HK-2 (cell line): ENCODE data around the gene GCG.

Source experiments
- DNase-seq: peaks from one replicate; pipeline ENCODE4 v3.0.0-alpha.2; 2018; ENCODE audit not compliant: unreplicated experiment

Gene GCG

GRCh38 chr2:162152147-162152546, at the start of gene GCG:
Gene GCG, minus strand, starts transcription at chr2:162152247. Its CDS starts 3,069 bp downstream, at chr2:162149178.
- no peak for DNase-seq

- DNase-seq: no peak
Observed at GRCh38 chr2:162200636-162201035, 48.6 kb upstream of the GCG start.

DNA sequence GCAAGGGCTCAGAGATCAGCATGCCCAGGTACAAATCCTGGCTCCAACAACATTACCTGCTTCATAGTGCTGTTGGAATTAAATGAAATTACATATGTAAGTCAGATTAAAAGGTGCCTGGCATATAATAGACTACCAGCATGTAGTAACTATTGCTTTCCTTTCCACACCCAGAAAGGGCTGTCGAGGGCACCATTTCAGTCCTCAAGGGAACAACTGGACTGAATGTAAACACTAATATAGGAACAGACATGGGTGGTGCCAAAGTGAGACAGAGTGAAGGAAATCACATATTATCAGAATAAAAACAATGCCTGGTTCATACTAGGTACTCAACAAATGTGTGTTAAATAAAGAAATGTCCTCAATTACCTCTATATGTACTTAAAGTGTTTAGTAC, 47.9 kb upstream of the GCG start:
- DNase-seq: no peak

- DNase-seq: no peak
Observed at GRCh38 chr2:162198239-162198638, 46.2 kb upstream of the GCG start.

DNA sequence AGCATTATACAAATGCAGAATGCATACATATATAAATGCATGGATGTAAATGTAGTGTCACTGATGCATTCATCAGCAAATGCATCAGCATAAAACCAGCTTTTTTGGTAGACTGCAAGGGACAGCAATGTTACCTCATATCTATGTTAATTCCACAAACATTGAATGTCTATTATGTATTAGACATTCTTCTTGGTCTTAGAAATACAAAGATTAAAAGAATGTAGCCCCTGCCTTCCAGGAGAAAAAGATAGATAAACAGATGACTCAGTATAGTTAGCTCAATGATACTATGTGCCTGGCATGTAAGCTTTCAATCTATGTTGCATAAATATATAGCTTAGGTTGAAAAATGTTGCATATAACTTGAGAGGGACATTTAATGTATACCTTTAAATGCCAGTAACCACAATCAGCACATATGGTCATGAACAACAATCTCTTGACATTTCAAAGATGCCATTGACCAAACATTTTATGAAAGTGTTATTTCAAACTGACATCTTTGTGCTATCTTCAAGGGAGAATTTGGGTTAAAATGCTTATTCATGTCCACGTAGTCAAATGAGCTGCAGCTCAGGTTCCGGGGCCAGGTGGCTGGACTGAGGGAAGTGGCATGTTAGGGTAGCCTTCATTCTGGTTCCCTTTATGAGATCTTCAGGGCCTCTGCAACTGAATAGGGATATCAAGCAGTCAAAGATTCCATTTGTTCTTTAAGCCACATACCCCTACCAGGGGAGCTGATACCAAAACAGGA, 45.2 kb upstream of the GCG start:
- no peak for DNase-seq

DNA sequence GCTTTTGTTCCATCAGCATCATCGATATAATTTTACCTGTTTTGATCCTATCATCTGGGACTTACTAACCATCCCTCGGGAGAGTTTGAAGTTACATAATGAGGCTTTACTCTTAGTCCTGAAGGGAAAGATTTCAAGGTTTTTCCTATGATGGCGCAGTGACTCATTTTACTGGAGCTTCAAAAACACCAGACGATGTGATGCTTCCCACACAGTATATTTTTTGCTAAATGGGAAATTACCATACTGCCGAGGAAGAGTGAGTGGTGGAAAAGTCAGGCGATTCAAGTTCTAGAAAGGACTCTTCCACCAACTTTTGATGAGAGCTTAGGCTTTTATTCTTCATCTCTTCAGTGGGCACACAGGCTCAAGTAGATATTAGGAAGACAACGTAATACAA, 44.6 kb upstream of the GCG start:
- DNase-seq: no peak

DNA sequence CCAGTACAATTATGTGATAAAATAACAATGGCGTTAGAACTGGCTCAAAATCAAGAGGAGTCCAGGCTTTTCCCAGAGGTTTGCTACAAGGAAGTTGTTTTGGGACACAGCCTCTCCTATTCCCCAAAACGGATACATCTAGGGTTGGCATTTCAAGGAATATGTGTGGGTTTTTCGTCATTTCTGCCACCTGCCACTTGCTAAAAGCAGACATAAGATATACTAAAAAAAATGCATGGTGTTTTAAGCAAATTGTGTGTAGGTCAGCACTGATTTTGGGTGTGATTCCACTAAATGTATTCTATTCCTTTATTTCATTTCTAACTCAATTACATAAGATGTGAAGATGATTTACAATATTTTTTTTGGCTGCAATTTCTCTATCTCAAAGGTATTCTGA, 36.4 kb upstream of the GCG start:
- no peak for DNase-seq

DNA sequence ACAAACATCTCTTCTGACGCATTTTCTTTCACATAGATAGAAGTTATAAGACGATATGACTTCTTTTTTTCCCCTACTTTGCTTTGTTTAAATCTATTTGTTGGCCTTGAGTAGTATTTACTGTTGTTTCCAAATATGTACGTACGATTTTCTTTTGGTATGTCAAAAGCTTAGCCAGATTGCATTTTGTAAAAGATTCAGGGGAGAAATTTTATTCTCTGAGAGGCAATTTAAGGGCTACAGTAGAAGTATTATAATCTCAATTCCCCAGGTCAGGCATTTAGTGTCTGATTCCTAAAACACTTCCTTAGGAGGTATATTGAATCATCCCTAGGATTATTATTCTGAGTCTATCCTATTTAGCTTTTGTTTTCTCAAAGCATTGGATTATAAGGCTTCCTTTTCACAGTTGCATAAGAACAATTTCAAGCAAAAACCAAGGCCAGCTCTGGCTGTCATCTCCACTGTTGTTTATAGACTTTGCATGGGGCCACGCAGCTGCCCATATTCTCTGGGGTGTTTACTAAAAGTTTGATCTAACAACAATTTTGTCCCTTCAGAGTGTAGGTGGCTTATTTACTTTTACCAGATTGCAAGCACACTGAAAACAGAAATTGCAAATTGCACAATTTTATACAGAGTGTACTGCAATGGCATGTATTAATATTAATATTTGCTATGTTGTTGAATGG, 33.6 kb upstream of the GCG start:
- no peak for DNase-seq

DNA sequence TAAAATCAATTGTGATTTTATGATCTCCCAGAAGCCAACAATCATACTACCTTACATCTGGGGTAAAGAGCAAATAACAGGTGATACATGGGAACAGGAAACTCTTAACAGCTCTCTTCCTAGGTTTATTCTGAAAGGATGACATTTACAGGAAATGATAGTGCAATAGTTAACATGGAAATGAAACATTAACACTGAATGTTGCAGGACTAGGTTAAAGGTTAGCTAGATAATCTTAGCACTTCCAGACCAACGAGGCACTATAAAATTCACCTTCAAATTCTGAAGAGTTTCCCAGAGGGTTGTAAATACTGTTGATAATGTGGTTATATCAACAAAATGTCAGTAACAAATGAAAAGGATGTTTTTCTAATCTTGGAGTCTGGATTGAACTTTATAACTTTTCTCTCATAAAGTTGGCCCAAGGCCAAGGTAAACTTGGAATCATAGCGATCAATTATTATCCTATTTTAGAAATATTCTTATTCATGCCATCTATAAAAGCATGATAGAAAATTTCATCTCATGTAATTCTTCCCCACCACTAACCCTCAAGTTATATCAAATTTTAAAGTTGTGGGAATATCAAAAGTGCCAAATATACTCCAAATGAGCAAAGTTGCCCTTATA, 32.9 kb upstream of the GCG start:
- no peak for DNase-seq

GRCh38 chr2:162184359-162184758, 32.3 kb upstream of the GCG start:
- DNase-seq: no peak

- no peak for DNase-seq
Observed at GRCh38 chr2:162182395-162182794, 30.3 kb upstream of the GCG start.

DNA sequence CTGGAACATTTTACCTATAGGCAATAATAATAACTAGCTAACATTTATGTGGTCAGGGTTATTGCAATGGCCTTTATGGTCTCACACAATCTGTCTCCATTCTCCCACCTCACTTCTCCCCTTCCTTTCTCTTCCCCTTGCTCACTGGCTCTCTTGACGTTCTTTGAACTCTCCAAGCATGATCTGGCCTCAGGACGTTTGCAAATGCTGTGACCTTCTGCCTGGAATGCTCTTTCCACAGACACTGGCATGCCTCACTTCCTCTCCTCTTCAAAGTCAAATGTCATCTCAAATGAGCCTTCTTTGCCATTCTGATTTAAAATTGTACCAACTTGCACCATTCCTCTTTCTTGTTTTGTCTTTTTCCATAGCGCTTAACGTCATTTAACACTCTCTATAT, 25.3 kb upstream of the GCG start:
- DNase-seq: no peak

- DNase-seq: no peak
Observed at GRCh38 chr2:162175714-162176113, 23.7 kb upstream of the GCG start.

DNA sequence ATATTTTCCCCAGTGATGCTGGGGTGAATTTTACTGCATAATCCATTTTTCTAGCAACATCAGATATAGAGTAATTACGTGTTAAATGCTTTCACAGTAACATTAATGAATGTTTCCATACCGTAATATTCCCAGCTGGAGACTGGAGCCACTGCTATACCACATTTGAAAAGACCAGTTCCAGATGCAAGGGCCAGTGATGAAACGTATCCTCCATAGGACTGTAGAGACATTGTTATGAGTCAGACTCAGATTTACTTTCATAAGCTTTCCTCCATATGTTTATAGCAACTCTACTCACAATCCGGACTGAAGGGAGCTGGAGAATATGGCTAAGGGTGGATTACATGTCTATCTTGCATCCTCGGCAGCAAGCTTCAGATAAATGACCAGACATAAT, 22.7 kb upstream of the GCG start:
- no peak for DNase-seq

GRCh38 chr2:162172802-162173370, 20.8 kb upstream of the GCG start:
- no peak for DNase-seq

GRCh38 chr2:162166745-162167144, 14.7 kb upstream of the GCG start:
- no peak for DNase-seq

DNA sequence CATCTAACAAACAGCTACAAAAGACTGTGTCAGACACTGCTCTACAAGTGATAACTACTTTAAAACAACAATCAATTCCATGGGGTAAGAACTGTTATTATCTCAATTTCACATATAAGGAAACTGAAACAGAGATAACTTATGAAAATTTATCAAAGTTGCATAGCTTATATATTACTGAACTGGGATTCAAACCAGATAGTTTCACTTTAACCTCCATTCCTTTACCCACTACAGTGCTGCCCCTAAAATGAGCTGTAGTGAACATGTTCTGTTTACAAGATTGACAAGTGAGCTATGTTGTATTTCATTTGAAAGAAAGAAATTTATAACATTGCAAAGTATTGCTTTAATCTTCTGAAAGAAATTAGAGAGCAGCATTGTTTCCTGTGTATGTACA, 14.1 kb upstream of the GCG start:
- no peak for DNase-seq

DNA sequence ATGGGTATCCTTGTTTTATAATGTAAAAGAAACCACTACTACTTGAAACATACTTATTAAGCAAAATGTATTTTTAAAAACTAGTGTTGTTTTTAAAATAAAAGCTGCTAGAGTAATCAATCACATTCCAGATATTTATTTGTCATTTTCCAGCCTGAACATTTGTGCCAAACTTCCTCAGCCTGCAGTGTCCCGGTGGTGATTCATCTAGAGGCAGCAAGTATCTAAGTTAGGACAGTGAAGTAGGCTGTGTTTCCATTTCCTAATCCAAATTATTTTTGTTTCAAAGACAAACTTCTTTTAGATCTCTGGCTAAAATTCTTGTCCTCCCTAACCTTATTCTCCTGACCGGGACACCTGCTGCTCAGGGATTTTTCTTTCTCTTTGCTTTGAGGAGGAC, 12.8 kb upstream of the GCG start:
- DNase-seq: no peak

GRCh38 chr2:162159446-162159845, 7.4 kb upstream of the GCG start:
- no peak for DNase-seq

GRCh38 chr2:162156149-162156548, 4.1 kb upstream of the GCG start:
- no peak for DNase-seq

GRCh38 chr2:162155093-162155492, 3.0 kb upstream of the GCG start:
- DNase-seq: no peak

- DNase-seq: peak; percentile 58
Observed at GRCh38 chr2:162153608-162154224, 1.7 kb upstream of the GCG start.
